ENCODE results near the gene DIP2B.

Gene DIP2B

DNA sequence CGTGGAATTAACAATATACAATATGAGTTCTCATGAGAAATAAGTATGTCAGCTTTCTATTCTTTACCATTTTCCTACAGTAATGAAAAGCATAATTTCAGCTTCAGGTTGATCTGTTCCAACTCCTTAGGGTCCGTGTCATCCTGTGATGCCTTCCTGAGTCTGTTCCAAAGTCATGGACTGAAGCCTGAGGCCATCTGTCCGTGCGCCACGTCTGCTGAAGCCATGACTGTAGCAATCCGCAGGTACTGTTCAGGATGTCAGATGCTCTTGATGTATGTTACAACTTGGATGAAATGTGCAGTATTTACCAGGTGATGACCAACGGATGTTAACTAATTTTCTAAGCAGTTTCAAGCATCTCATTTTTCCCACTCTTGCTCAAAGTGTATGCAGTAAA is 192.1 kb downstream of the DIP2B start:
- DNase-seq (ENCODE audit: low read depth) = no peak
- H3K4me3 ChIP-seq (replicated peaks; ENCODE audit: low read depth, low read length) = no peak overlapping the region
- TF ChIP-seq, protein P1, sequence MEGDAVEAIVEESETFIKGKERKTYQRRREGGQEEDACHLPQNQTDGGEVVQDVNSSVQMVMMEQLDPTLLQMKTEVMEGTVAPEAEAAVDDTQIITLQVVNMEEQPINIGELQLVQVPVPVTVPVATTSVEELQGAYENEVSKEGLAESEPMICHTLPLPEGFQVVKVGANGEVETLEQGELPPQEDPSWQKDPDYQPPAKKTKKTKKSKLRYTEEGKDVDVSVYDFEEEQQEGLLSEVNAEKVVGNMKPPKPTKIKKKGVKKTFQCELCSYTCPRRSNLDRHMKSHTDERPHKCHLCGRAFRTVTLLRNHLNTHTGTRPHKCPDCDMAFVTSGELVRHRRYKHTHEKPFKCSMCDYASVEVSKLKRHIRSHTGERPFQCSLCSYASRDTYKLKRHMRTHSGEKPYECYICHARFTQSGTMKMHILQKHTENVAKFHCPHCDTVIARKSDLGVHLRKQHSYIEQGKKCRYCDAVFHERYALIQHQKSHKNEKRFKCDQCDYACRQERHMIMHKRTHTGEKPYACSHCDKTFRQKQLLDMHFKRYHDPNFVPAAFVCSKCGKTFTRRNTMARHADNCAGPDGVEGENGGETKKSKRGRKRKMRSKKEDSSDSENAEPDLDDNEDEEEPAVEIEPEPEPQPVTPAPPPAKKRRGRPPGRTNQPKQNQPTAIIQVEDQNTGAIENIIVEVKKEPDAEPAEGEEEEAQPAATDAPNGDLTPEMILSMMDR (IDR thresholded peaks at IDR 0.05; ENCODE audit: low read length, missing control alignments) = no peak

DNA sequence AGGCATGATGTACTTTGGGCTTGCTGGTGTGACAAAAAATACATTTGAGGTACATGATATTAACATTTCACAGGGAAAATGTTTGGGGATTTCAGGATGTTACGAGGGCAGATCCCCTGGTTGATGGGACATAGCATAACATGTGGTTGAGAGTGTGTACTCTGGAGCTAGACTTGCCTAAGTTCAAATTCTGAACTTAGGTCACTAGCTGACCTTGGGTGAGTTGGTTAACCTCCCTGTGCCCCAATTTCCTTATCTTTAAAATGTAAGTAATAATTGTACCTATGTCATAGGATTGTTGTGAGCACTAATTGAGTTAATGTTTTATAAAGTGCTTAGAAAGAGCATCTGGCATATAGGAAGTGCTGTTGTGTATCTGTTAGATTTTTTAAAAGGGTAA is 194.4 kb downstream of the DIP2B start:
- no peak overlapping the region for H3K4me3 ChIP-seq (replicated peaks; ENCODE audit: low read depth, low read length)
- no peak for DNase-seq (ENCODE audit: low read depth)
- TF ChIP-seq, protein P1 (IDR thresholded peaks at IDR 0.05; ENCODE audit: low read length, missing control alignments) = no peak

DNA sequence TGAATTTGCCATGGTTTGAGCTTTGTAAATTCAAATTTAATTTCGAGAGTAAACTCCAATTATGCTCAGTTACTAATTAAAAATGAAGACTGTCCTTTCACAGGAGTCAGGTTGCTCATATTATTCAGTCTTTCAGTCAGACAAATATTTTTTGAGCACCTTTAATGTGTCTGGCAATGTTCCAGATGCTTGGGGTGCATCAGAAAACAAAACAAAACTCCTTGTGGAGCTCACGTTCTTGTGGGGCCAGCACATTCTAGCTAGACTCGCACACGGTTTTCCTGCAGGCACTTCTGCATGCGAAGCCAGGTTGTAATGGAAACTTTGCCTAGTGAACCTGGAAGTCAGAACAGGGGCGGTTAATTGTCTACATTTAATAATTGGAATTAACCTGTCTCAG is 195.2 kb downstream of the DIP2B start:
- no peak for DNase-seq (ENCODE audit: low read depth)
- H3K4me3 ChIP-seq (replicated peaks; ENCODE audit: low read depth, low read length) = no peak overlapping the region
- TF ChIP-seq, protein P1 (IDR thresholded peaks at IDR 0.05; ENCODE audit: low read length, missing control alignments) = no peak

DNA sequence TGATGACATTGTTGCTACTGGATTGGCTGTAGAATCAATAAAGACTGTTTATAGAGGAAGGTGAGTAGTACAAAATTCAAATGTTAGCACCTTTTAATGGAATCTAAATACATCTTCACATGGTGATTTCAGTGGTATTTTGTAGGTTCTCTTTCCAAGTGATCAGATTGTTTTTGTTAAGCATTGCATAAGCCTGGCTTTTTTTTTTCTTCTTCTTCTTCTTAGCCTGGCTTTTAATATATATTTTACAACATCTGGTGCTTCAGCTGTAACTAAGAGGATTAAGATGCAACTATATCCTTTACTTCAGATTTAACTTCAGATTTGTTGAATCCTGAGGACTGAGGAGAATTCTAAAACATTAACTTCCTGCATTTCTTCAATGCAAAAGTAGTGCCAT is 201.8 kb downstream of the DIP2B start:
- TF ChIP-seq, protein P1 (IDR thresholded peaks at IDR 0.05; ENCODE audit: low read length, missing control alignments) = no peak
- H3K4me3 ChIP-seq (replicated peaks; ENCODE audit: low read depth, low read length) = no peak overlapping the region
- DNase-seq (ENCODE audit: low read depth) = no peak

DNA sequence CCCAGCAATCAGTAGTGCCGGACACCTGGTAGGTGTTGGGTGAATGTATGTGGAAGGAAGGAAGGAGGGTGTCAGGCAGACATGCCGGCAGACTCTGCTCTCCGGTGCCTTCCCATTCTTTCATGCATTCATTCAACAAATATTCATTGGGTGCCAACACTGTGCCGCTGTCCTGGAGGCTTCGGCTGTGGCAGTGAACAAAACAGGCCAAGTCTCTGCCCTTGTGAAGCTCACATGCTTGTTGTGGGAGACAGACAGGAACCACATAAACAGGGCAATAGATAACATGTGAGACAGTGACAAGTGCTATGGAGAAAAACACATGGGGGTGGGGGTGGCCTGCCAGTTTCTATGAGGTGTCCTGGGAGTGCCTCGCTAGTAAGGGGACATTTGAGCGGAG is 202.6 kb downstream of the DIP2B start:
- TF ChIP-seq, protein P1 (IDR thresholded peaks at IDR 0.05; ENCODE audit: low read length, missing control alignments) = no peak
- H3K4me3 ChIP-seq (replicated peaks; ENCODE audit: low read depth, low read length) = no peak overlapping the region

DNA sequence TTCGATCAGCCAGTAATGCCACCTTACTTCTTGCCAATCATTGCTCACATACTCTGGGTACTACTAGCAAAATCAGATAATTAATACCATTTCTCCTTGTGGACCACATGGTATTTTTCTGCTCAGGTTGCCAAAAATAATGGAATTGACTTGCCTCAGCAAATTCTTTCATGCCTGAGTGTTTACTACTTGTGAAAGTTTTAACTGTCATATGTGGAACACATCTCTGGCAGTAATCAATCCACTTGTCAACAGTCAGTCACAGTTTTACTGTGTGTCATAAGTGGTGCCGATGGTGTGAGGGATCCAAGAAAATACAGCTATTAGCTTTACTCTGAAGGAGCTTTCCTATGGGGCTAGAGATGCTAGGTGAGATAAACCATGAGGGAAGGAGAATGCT is 203.8 kb downstream of the DIP2B start:
- H3K4me3 ChIP-seq (replicated peaks; ENCODE audit: low read depth, low read length) = no peak overlapping the region
- no peak for DNase-seq (ENCODE audit: low read depth)
- TF ChIP-seq, protein P1 (IDR thresholded peaks at IDR 0.05; ENCODE audit: low read length, missing control alignments) = no peak

More for the DNA sequence above, 202.6 kb downstream of the DIP2B start:
- DNase-seq (ENCODE audit: low read depth) = no peak

DNA sequence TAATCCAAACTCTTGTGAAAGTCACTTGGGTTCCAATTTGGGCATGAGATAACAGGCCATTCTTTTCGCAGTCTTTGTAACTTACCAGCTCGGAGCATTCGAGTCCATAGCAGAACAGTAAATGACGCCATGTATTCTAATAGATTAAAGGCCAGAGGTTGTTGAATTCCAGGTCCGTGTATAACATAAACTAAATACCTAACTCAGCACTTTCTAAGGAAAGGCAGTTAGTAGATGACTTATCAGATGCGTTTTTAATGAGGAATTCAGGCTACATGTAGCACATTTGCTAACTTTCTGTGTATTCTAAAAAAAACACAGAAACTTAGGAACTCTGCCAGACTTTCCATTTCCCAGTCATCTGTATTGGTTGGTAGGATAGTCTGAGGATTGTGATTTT is 206.3 kb downstream of the DIP2B start:
- no peak for DNase-seq (ENCODE audit: low read depth)
- TF ChIP-seq, protein P1 (IDR thresholded peaks at IDR 0.05; ENCODE audit: low read length, missing control alignments) = no peak
- no peak overlapping the region for H3K4me3 ChIP-seq (replicated peaks; ENCODE audit: low read depth, low read length)
